ENCODE data around the gene GTPBP6. TPM values are rescaled to one million over a fixed set of nuclear protein-coding genes. Genes with fewer than 3 reads are reported as not detected.

Gene GTPBP6
- total and polyA plus RNA-seq, 8 donors: 31.1 to 63.2 (median 53.1) TPM

DNA sequence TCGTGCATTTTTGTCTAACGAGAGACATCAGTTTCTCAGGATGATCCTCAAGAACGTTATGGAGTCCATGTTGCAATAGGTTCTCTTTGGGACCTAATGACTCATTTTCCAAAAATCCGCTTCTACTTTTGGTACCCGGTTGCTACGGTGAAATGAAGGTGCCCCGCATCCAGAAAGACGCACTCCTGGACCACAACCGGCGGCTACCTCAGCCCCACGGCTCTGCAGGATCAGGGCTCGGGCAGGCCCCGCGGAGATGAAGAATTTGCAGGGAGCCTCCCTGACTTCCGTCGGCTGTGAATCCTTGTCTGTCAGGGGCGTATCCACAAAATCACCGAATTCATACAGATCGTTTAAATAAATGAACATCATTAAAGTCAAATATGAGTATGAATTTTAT is 15.6 kb downstream of the GTPBP6 start:
- intact Hi-C loops (cut with DNase I): no loop called here
- Histone ChIP-seq H3K27ac (no peak overlapping the region), H3K36me3 (peaks cover 0 to 85% of the 10 kb centered on the region in 2 donors)

DNA sequence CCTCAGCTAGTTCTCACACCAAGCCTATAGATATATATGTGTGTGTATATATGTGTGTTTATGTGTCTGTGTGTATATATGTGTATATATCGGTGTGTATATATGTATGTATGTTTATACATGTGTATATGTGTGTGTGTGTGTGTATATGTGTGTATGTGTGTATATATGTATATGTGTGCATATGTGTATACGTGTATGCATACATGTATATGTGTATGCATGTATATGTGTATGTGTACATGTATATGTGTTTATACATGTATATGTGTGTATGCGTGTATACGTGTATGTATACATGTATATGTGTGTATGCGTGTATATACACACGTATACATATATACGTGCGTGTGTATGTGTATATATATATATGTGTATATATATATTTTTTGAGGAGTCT is 18.3 kb downstream of the GTPBP6 start:
- ATAC-seq: no peak
- Histone ChIP-seq H3K27me3 (no peaks in the 10 kb centered on the region), H3K4me3 (no peak overlapping the region), H3K4me1 (no peaks in the 10 kb centered on the region), H3K27ac (no peak overlapping the region), H3K36me3 (peaks cover 0 to 70% of the 10 kb centered on the region in 2 donors), H3K9me3 (no peaks in the 10 kb centered on the region)
- TF ChIP-seq, protein P1, sequence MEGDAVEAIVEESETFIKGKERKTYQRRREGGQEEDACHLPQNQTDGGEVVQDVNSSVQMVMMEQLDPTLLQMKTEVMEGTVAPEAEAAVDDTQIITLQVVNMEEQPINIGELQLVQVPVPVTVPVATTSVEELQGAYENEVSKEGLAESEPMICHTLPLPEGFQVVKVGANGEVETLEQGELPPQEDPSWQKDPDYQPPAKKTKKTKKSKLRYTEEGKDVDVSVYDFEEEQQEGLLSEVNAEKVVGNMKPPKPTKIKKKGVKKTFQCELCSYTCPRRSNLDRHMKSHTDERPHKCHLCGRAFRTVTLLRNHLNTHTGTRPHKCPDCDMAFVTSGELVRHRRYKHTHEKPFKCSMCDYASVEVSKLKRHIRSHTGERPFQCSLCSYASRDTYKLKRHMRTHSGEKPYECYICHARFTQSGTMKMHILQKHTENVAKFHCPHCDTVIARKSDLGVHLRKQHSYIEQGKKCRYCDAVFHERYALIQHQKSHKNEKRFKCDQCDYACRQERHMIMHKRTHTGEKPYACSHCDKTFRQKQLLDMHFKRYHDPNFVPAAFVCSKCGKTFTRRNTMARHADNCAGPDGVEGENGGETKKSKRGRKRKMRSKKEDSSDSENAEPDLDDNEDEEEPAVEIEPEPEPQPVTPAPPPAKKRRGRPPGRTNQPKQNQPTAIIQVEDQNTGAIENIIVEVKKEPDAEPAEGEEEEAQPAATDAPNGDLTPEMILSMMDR (IDR thresholded peaks at IDR 0.05): no peak
- intact Hi-C loops (cut with DNase I): no loop called here
- no peak for DNase-seq

More for the DNA sequence above, 15.6 kb downstream of the GTPBP6 start:
- Histone ChIP-seq H3K4me3 (no peak overlapping the region), H3K4me1 (no peaks in the 10 kb centered on the region), H3K27me3 (no peaks in the 10 kb centered on the region), H3K9me3 (no peaks in the 10 kb centered on the region)
- peak in 2 of 4 donors; percentile 8 to 34 for DNase-seq
- no peak for ATAC-seq
- TF ChIP-seq, protein P1 (IDR thresholded peaks at IDR 0.05): no peak

DNA sequence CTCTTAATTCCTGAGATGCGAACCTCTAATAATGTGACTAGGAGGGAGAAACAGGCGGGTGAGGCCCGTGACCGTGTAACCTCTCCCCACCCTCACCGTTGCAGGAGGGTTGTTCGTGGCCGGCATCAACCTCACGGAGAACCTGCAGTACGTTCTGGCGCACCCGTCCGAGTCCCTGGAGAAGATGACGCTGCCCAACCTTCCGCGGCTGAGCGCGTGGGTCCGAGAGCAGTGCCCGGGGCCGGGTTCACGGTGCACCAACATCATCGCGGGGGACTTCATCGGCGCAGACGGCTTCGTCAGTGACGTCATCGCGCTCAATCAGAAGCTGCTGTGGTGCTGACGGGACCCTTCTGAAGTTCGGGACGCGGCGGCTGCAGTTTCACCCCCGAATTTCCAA is 19.6 kb downstream of the GTPBP6 start:
- Histone ChIP-seq H3K4me1 (no peaks in the 10 kb centered on the region), H3K27me3 (no peaks in the 10 kb centered on the region), H3K4me3 (no peak overlapping the region), H3K36me3 (peaks cover 0 to 68% of the 10 kb centered on the region in 2 donors), H3K27ac (no peak overlapping the region), H3K9me3 (no peaks in the 10 kb centered on the region)
- peak in 2 of 4 donors; percentile 24 to 75 for DNase-seq
- intact Hi-C loops (cut with DNase I): no loop called here
- no peak for ATAC-seq
- TF ChIP-seq, protein P1 (IDR thresholded peaks at IDR 0.05): no peak

DNA sequence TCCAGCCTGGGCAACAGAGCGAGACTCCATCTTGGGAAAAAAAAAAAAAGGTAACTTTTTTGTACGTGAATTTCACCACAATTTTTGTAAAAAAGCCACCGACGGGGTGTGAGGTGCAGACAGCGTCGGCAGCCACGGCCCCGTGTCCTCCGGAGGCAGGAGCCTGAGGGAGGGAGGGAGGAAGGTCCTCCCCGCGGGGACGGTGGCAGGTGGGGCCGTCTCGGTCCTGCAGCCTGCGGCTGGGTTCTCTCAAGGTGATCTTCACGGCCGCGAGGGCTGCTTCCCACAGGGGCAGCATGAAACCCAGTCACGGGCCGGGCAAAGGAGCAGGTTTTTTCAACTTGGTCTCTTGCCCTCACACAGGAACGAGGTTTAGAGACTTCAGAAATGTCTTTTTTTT is 23.5 kb downstream of the GTPBP6 start:
- H3K9me3 ChIP-seq: peaks cover 0 to 5% of the 10 kb centered on the region in 2 donors
- intact Hi-C loops (cut with DNase I): no loop called here
- no peak for ATAC-seq
- peaks cover 0 to 72% of the 10 kb centered on the region in 2 donors for H3K36me3 ChIP-seq
- no peaks in the 10 kb centered on the region for H3K4me1 ChIP-seq
- no peak overlapping the region for H3K27ac ChIP-seq
- TF ChIP-seq, protein P1 (IDR thresholded peaks at IDR 0.05): no peak
- H3K27me3 ChIP-seq: no peaks in the 10 kb centered on the region
- DNase-seq: peak in 2 of 4 donors; percentile 10 to 61
- H3K4me3 ChIP-seq: no peak overlapping the region

DNA sequence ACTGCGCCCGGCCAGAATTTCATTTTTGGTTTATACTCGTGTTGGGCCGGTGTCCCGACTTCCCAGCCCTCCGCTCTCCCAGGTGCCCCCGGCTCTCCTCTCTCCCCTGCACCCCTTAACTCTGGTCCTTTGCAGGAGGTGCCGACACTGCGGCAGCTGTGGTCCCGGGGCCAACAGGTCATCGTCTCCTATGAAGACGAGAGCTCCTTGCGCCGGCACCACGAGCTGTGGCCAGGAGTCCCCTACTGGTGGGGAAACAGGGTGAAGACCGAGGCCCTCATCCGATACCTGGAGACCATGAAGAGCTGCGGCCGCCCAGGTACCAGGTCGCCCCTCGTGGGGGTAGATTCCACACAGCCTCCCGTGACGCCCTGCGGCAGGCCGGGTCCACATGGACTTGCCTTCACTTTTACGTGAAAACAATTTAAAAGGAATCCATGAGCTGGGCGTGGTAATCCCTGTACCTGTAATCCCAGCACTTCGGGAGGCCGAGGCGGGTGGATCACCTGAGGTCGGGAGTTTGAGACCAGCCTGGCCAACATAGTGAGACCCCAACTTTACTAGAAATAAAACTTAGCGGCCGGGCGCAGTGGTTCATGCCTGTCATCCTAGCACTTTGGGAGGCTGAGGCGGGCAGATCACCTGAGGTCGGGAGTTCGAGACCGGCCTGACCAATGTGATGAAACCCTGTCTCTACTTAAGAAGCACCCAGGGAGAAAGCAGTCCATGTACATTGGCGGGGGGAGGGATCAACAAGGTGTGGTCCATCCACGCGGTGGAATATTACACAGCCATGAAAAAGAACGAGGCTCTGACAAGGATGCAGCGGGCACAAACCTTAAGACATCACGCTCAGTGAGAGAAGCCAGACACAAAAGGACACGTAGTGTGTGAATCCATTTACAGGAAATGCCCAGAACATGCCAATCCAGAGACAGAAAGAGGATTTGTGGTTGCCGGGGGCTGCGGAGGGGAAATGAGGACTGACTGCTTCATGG is 25.4 kb downstream of the GTPBP6 start:
- peaks cover 0 to 81% of the 10 kb centered on the region in 2 donors for H3K36me3 ChIP-seq
- intact Hi-C loops (cut with DNase I): no loop called here

More for the DNA sequence above, 25.4 kb downstream of the GTPBP6 start:
- H3K4me3 ChIP-seq: no peak overlapping the region
- peaks cover 0 to 5% of the 10 kb centered on the region in 2 donors for H3K9me3 ChIP-seq
- H3K4me1 ChIP-seq: no peaks in the 10 kb centered on the region
- DNase-seq: peak in 2 of 4 donors; percentile 30 to 68
- H3K27ac ChIP-seq: no peak overlapping the region
- no peaks in the 10 kb centered on the region for H3K27me3 ChIP-seq
- TF ChIP-seq, protein P1 (IDR thresholded peaks at IDR 0.05): no peak
- no peak for ATAC-seq
